ENCODE data around the gene VPREB1.
"Not testable (repeated sequence)": the region's sequence is repeated elsewhere in the genome, so short reads cannot be mapped to it uniquely, and the experiment has no call there.

VPREB1 gene

DNA sequence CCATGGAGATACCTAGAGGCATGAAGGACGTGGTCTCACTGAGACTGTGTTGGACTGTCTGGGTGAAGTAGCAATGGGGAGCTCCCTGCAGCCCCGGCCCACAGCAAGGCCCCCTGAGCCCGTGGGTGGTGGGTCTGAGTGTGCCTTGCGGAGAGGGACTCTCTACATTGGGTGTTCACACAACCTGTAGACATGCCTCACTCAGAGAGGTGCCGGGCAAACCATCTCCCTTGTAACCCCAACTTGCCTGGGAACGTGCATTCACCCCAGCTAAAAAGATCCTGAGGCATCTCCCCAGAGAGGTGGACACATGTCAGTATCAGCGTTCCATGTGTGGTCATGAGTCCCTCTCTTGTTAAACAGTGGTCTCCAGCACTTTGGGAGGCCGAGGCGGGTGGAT is 2.1 kb downstream of the VPREB1 start:
- DNase-seq, result no peak

DNA sequence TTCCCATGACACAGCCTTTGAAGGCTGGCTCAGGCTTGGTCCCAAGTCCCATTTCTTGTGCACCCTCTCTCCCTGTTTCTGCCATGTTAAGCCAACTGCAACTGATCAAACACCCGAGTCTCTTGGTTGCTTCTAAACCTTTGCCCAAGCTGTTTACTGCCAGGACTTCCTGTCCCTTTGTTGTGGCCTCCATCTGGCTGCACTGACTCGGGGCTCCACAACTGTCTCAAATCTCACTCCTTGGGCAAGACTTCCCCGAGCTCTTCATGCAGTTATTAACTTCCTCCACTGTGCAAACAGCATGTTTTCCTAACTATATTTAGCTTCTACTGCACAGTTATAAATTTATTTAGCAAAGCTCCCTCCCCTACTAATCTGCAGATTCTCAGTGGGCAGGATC is 4.3 kb downstream of the VPREB1 start:
- DNase-seq, result peak; percentile 4

DNA sequence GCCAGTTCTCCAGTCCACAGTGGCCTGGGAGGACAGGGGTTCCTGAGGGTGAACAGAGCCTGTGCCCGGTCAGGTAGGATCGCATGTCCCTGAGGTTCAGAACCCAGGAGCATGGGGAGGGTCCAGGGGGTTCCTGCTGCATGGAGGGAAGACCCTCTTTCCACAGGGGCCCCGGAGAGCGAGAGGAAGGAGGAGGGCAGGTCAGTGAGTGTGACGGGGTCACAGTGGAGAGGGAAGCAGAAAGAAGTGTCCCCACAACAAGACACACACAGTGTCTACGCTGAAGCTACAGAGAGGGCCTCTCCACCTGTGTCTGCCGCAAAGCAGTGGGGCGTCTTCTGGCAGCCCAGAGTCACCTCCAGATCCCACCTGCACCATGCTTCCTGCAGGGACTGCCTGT is 6.1 kb downstream of the VPREB1 start:
- not testable (repeated sequence) for DNase-seq

DNA sequence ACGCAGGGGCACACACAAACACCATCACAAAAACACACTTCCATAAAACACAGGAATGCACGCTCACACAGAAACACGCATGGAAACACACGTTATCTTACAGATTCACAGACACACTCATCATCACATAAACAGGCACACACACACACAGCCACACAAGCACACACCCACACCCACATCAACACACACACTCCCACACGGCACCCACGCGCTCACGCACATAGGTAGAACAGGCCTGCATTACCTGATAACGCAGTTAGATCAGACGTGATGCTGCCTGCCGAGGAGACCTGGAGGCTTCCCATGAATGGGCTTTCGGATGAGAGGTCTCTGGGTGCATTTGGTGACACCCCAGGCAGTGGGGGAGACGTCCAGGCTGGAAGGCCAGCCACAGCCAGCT is 11.5 kb downstream of the VPREB1 start:
- not testable (repeated sequence) for DNase-seq

DNA sequence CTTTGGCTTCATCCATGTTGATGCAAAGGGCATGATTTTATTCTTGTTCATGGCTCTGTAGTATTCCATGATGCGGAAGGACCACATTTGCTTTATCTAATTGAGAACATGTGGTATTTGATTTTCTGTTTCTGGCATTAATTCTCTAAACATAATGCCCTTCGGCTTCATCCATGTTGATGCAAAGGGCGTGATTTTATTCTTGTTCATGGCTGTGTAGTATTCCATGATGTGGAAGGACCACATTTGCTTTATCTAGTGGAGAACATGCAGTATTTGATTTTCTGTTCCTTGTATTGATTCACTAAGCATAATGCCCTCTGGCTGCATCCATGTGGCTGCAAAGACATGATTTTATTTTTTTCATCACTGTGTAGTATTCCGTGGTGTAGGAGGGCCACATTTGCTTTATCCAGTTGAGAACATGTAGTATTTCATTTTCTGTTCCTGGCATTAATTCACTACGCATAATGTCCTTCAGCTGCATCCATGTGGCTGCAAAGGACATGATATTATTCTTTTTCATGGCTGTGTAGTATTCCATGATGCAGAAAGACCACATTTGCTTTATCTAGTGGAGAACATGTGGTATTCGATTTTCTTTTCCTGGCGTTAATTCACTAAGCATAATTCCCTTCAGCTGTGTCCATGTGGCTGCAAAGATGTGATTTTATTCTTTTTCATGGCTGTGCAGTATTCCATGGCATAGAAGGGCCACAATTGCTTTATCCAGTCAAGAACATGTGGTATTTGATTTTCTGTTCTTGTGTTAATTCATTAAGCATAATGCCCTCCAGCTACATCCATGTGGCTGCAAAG is 14.2 kb downstream of the VPREB1 start:
- DNase-seq, result not testable (repeated sequence)

DNA sequence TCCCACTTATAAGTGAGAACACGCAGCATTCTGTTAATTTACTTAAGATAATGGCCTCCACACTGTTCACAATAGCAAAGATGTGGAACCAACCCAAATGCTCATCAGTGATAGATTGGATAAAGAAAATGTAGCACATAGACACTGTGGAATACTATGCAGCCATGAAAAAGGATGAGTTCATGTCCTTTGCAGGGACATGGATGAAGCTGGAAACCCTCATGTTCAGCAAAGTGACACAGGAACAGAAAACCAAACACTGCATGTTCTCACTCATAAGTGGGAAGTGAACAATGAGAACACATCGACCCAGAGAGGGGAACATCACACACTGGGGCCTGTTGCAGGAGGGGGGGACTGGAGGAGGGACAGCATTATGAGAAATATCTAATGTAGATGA is 15.6 kb downstream of the VPREB1 start:
- not testable (repeated sequence) for DNase-seq

DNA sequence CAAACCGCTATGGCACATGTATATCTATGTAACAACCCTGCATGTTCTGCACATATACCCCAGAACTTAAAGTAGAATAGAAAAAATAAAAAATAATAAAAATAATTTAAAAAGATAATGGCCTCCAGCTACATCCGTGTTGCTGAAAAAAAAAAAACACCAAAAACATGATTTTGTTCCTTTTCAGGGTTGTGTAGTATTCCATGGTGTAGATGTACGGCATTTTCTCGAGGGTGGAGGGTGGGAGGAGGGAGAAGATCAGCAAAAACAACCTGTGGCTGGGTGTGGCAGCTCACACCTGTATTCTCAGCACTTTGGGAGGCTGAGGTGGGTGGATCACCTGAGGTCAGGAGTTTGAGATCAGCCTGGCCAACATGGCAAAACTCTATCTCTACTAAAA is 16.0 kb downstream of the VPREB1 start:
- DNase-seq, result not testable (repeated sequence)

DNA sequence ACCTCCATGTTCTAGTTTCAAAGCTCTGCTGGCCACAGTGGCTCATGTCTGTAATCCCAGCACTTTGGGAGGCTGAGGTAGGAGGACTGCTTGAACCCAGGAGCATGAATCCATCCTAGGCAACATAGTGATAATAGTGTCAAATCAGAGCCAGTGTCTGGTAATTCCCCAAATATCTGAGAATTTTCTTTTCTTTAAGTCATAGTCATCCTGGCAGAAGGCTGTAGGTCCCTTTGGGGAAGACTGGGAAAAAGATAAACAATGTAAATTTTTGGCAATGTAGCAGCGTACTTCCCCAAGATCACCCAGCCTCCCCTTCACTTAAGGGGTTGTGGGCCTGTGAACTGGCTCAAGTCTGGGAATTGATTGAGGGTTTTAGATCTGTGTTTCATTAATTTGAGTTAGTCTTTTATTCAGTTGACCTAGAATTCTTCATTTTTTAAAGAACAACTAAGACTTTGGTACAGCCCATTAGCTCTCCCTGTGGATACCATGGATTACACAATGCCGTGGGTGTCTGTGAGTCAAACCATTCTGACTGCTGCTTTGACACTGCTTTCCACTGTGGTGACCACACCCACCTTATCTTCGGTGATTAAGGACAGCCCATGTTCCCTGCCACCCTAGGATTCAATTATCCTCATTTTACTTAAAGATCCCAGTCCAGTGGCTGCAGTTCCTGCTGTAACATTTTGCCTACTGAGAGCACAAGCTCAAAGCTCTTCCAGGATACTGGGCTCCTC is 17.9 kb downstream of the VPREB1 start:
- DNase-seq, result not testable (repeated sequence)

DNA sequence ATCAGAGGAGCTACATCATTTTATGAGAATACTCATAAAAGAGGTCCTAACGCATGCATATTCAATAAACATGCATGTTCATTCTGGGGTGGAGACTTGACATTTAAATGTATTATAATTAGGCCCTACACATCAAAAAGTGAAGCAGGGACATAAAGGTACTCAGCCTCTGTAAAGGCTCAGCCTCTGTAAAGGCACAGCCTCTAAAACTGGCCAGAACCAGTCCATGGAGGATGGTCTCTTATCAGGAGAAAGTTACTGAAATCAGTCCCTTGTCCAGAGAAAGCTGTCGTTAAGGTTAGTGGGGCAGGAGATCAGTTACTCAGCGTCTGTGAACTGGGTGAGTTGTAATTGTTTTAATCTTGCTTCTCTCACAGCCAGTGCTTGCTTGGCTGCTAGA is 19.2 kb downstream of the VPREB1 start:
- not testable (repeated sequence) for DNase-seq

DNA sequence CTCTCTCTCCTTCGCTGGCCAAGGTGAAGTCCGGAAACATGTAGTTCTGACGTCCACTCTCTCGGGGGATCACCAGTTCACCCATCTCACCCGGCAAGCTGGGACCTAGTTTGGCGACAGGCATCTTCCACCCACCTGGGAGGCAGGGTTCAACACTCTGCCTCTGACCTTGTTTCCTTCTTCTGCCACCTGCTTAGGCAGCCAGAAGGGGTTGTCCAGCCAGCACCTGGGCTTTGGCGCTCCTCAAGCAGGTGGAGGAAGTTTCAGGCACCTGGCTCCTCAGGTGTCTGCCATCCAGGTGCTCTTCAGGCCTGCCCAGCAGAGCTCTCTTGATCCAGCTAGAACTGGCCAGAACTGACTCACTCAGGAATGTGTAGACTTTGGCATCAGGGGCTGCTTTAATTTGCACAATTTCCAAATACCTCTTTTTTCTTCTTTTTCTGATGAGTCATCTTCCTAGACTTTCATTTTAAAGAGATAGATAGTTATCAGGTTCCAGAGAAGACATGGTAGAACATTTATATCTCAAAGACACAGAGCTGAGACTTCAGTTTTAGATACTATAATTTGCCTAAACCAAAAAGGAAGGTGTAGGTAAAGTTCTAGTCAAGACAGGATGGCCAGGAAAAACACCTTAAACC is 25.6 kb downstream of the VPREB1 start:
- DNase-seq, result not testable (repeated sequence)

DNA sequence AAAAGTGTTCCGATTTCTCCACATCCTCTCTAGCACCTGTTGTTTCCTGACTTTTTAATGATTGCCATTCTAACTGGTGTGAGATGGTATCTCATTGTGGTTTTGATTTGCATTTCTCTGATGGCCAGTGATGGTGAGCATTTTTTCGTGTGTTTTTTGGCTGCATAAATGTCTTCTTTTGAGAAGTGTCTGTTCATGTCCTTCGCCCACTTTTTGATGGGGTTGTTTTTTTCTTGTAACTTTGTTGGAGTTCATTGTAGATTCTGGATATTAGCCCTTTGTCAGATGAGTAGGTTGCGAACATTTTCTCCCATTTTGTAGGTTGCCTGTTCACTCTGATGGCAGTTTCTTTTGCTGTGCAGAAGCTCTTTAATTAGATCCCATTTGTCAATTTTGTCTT is 32.8 kb downstream of the VPREB1 start:
- DNase-seq, result not testable (repeated sequence)

DNA sequence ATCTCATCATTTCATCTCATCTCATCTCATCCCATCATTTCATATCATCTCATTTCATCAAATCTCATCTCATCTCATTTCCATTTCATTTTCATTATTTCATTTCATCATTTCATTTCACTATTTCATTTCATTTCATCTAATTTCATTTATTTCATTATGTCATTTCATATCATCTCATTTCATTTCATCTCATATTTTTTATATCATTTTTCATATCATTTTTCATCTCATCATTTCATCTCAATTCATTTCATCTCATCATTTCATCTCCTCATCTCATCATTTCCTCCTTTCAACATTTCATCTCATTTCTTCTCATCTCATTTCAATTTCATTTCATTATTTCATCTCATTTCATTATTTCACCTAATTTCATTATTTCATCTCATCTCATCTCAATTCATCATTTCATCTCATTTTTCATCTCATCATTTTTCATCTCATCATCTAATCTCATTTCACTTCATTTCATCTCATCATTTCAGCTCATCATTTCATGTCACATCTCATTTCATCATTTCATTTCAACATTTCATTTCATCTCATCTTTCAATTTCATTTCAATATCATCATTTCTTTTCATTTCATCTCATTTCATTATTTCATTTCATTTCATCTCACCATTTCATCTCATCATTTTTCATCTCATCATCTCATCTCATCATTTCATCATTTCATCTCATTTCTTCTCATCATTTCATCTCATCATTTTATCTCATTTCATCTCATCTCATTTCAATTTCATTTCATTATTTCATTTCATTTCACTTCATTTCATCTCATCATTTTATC is 40.6 kb downstream of the VPREB1 start:
- not testable (repeated sequence) for DNase-seq

DNA sequence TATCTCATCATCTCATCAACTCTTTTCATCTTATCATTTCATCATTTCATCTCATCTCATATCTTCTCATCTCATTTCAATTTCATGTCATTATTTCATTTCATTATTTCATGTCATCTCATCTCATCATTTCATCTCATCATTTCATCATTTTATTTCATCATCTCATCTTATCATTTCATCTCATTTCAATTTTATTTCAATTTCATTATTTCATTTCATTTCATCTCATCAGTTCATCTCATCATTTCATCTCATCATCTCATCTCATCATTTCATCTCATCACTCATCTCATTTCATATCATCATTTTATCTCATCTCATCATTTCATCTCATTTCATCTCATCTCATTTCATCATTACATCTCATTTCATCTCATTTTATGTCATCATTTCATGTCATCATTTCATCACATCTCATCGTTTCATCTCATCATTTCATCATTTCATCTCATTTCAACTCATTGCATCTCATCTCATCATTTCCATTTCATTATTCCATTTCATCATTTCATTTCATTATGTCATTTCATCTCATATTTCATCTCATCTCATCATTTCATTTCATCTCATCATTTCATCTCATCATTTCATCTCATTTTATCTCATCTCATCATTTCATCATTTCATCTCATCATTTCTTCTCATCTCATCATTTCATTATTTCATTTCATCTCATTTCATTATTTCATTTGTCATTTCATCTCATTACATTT is 42.0 kb downstream of the VPREB1 start:
- not testable (repeated sequence) for DNase-seq

DNA sequence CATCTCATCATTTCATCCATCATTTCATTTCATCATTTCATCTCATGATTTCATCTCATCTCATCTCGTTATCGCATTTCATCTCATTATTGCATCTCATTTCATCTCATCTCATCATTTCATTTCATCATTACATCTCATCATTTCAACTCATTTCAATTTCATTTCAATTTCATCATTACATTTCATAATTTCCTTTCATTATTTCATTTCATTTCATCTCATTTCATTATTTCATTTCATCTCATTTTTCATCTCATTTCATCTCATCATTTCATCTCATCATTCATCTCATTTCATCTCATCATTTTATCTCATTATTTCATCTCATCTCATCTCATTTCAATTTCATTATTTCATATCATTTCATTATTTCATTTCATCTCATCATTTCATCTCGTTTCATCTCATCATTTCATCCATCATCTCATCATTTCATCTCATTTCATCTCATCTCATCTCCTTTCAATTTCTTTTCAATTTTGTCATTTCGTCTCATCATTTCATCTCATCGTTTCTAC is 42.6 kb downstream of the VPREB1 start:
- not testable (repeated sequence) for DNase-seq

DNA sequence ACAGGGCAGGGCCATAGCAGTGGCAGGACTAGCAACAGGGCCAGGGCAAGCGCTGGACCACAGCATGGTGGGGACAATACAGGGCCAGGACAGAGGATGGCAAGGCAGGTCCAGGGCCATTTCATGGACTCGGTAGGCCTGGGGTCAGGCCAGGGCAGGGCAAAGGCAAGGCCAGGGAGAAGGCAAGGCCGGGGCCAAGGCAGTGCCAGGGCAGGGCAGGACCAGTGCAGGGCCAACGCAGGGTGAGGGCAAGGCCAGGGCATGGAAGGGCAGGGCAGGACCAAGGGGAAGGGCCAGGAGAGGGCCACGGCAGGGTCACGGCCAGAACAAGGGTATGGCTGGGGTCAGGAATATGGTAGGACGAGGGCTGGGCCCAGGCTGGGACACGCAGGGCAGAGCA is 45.1 kb downstream of the VPREB1 start:
- DNase-seq, result not testable (repeated sequence)

DNA sequence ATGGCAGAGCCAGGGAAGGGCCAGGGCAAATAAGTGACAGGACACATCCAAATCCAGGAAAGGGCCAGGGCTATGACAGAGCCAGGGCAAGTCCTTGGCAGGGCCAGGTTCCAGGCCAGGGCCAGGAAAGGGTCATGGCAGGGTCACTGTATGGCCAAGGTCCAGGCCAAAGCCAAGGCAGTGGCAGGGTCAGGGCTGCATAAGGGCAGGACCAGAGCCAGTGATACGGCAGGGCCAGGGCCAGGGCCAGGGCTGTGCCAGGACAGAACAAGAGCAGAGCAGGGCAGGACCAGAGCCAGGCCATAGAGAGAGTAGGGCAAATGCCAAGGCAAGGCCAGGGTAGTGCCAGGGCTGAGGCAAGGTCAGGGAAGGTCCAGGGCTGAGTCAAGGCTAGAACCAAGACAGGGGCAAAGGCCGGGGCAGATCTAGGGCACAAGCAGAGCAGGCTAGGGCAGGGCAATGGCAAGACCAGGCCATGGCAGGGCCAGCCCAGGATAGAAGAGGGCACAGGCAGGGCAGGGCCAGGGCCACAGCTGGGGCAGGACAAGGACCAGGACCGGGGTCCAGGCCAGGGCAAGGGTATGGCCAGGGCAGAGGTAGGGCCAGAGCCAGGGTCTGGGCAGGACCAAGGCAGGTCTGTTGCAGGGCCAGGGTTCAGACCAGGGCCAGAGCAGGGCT is 46.7 kb downstream of the VPREB1 start:
- not testable (repeated sequence) for DNase-seq

DNA sequence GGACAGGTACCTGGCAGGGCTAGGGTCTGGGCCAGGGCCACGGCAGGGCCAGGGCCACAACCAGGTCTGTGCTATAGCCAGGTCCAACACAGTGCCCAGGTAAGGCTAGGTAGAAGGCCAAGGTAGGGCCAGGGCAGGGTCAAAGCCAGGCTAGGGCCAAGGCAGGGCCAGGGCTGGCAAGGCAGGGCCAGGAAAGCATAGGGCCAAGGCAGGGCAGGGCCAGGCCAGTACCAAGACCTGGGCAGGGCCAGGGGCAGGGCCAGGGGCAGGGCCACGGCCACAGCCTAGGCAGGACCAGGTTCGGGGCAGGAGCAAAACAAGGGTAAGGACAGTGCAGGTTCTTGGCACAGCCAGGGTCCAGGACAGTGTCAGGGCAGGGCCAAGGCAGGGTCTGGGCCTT is 48.1 kb downstream of the VPREB1 start:
- DNase-seq, result not testable (repeated sequence)

DNA sequence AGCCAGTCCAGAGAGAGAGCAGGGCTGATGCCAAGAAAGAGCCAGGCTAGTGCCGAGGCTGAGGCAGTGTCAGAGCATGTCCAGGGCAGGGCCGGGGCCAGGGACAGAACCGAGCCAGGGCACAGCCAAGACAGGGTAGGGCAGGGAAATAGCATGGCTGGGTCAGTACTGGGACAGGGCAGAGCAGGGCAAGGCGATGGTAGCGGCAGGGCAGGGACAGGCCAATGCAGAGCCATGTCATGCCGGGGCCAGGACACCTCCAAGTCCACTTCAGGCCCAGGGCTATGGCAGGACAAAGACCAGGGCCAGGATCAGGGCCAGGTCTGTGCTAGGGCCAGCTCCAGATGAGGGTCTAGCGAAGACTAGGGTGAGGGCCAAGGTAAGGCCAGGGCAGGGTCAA is 48.9 kb downstream of the VPREB1 start:
- DNase-seq, result not testable (repeated sequence)

DNA sequence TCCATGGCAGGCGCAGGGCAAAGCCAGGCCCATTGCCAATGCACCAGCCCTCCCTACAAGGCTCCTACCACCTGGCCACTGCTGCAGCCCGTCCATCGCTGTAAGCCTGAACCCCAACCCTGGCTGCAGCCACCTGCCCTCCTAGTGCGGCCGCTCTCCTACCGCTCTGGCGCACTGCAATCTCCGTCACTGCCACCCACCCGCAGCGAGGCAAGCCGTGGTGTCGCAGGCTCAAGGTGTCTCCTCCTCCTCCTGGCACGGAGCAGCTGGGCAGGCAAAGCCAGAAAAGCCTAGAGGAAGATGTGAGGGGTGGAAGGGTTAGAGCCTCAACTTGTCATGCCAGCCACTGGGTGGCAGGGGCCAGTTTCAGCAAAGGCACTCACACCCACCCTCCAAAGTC is 50.1 kb downstream of the VPREB1 start:
- DNase-seq, result not testable (repeated sequence)

Measured in CD4-positive, alpha-beta T cell treated with Interleukin-21 for 1 hour (primary cell).